Activated B cell treated with CpG ODN at 0.5 μM for 24 hours (primary cell): ENCODE measurements around the gene HGF. TPM values are rescaled to one million over a fixed set of nuclear protein-coding genes. Genes with fewer than 3 reads are reported as not detected.

Source experiments
- ATAC-seq: fragments of 200-7000 bp; cut with Tn5 transposase; one replicate; pipeline ENCODE4 v1.10.0; 2021; ENCODE audit warnings: low read depth, mild to moderate bottlenecking, moderate library complexity
- CTCF ChIA-PET: fragments of 350-600 bp; sonication (Branson Sonifier 250); formaldehyde crosslinking; loops from one replicate; lab custom pipeline; 2021; ENCODE audit warnings: antibody characterized with exemption; lab: Charles Lee
- POLR2A ChIA-PET: fragments of 350-600 bp; sonication (Branson Sonifier 250); formaldehyde crosslinking; loops from one replicate; lab custom pipeline; 2021; ENCODE audit warnings: antibody characterized with exemption; lab: Charles Lee
- DNase-seq: peaks from one replicate; pipeline ENCODE4 v3.0.0; 2022
- H3K27ac Mint-ChIP-seq: one replicate; pipeline ENCODE4 v1.8.0; 2020; ENCODE audit warnings: mixed read lengths
- H3K27me3 Mint-ChIP-seq: one replicate; pipeline ENCODE4 v1.8.0; 2021; ENCODE audit warnings: mixed read lengths
- H3K36me3 Mint-ChIP-seq: one replicate; pipeline ENCODE4 v1.8.0; 2021; ENCODE audit warnings: low read depth, mixed read lengths
- H3K4me1 Mint-ChIP-seq: one replicate; pipeline ENCODE4 v1.8.0; 2021; ENCODE audit warnings: mixed read lengths
- H3K4me3 Mint-ChIP-seq: one replicate; pipeline ENCODE4 v1.8.0; 2020; ENCODE audit warnings: mild to moderate bottlenecking, mixed read lengths
- H3K9me3 Mint-ChIP-seq: one replicate; pipeline ENCODE4 v1.8.0; 2020; ENCODE audit warnings: mixed read lengths
- intact Hi-C: fragments of 100-400 bp; cut with micrococcal nuclease; formaldehyde crosslinking; loops from one replicate; pipeline ENCODE4 v1.15.1; 2024
- total RNA-seq: library from RNA; stranded (reverse); gene quantifications from 2 replicates; pipeline ENCODE4 v1.2.3, GENCODE V29; 2022
- TF ChIP-seq, protein P1 (sequence below): fragments of 200-600 bp; IDR thresholded peaks from one replicate; pipeline ENCODE4 v1.8.0; 2022; ENCODE audit warnings: antibody characterized with exemption, mild to moderate bottlenecking

Gene HGF
- total RNA-seq, 1 donor from 2014 or later: not detected

DNA sequence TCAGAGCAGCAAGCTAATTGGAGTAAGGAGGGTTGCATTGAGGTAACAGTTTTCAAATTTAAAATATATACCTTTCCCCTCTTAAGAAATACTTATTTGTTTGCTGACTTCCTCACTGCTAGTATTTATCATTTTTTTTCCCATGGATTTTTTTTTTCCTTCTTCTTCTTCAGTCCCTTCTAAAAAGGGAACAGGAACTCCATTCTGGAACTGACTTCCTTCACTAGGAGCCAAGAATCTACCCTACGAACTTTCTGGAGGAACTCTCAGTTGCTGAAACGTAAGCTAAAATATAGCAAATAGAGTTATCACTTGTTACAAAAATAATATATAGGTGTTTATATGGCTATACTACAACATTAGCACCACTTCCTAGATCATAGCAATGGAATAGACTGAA lies 95.4 kb downstream of the HGF start:
- Mint-ChIP-seq H3K4me1 (no peaks in the 10 kb centered on the region), H3K4me3 (no peak overlapping the region), H3K36me3 (no peaks in the 10 kb centered on the region), H3K27me3 (no peaks in the 10 kb centered on the region), H3K9me3 (no peaks in the 10 kb centered on the region), H3K27ac (no peak overlapping the region)
- CTCF ChIA-PET: no interaction called here
- ATAC-seq: no peak
- intact Hi-C loops: loop anchor here (2.0 kb wide), 1 partner anchor 14 kb away; no protein-coding TSS in a partner anchor
- TF ChIP-seq, protein P1, sequence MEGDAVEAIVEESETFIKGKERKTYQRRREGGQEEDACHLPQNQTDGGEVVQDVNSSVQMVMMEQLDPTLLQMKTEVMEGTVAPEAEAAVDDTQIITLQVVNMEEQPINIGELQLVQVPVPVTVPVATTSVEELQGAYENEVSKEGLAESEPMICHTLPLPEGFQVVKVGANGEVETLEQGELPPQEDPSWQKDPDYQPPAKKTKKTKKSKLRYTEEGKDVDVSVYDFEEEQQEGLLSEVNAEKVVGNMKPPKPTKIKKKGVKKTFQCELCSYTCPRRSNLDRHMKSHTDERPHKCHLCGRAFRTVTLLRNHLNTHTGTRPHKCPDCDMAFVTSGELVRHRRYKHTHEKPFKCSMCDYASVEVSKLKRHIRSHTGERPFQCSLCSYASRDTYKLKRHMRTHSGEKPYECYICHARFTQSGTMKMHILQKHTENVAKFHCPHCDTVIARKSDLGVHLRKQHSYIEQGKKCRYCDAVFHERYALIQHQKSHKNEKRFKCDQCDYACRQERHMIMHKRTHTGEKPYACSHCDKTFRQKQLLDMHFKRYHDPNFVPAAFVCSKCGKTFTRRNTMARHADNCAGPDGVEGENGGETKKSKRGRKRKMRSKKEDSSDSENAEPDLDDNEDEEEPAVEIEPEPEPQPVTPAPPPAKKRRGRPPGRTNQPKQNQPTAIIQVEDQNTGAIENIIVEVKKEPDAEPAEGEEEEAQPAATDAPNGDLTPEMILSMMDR: no peak
- DNase-seq: no peak
- POLR2A ChIA-PET: no interaction called here

DNA sequence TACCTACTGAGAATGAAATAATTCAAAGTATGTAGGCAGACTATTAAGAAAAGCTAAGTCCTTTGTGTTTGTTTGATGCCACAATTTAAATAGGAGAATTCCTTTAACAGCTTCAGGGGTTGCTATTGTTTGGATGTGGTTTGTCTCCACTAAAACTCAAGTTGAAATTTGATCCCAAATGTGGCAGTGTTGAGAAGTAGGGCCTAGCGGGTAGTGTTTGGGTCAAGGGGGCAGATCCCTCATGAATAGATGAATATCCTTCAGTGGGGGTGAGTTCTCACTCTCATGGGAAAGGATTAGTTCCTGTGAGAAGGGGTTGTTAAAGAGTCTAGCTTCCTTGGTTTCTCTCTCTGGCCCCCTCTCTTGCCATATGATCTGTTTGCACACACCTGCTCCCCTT lies 97.0 kb downstream of the HGF start:
- Mint-ChIP-seq H3K4me3 (no peak overlapping the region), H3K27ac (no peak overlapping the region), H3K27me3 (no peaks in the 10 kb centered on the region), H3K9me3 (no peaks in the 10 kb centered on the region), H3K4me1 (no peaks in the 10 kb centered on the region), H3K36me3 (no peaks in the 10 kb centered on the region)
- DNase-seq (no peak), ATAC-seq (no peak)
- ChIA-PET POLR2A (no interaction called here), CTCF (no interaction called here)
- TF ChIP-seq, protein P1: no peak
- intact Hi-C loops: no loop called here

DNA sequence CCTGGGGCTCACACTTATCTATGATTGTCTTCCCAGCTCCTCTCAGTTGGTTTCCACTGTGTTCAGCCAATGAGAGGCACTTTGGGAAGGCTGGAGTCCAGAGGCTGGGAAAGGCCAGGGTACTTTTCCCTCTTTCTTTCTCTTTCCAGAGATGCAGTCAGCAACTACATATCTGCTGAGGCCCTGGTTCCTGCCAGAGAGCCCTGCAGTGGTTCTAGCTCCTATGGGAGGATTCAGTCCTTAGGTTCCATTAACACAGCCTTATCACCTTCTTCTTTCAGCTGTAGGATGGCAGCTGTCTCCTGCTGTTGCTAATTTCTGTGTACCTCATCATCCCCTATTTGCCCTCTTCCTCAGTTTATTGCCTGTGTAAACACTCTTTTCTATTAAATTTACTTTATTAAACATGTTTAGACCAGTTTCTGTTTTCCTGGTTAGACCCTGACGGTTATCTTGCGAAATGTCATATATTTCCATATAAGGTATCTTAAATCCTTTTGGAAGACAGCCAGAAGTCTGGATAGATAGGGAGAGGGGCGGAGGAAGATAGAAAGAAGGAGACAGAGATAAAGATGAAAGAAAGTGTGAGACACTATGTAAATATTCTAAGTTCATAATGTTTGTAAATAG lies 100.3 kb downstream of the HGF start:
- H3K4me1 Mint-ChIP-seq: no peaks in the 10 kb centered on the region
- DNase-seq (no peak), ATAC-seq (no peak)
- H3K36me3 Mint-ChIP-seq: no peaks in the 10 kb centered on the region
- intact Hi-C loops: no loop called here
- CTCF ChIA-PET: no interaction called here
- H3K27ac Mint-ChIP-seq: no peak overlapping the region
- TF ChIP-seq, protein P1: no peak
- POLR2A ChIA-PET: no interaction called here
- no peak overlapping the region for H3K4me3 Mint-ChIP-seq
- no peaks in the 10 kb centered on the region for H3K9me3 Mint-ChIP-seq
- H3K27me3 Mint-ChIP-seq: no peaks in the 10 kb centered on the region

DNA sequence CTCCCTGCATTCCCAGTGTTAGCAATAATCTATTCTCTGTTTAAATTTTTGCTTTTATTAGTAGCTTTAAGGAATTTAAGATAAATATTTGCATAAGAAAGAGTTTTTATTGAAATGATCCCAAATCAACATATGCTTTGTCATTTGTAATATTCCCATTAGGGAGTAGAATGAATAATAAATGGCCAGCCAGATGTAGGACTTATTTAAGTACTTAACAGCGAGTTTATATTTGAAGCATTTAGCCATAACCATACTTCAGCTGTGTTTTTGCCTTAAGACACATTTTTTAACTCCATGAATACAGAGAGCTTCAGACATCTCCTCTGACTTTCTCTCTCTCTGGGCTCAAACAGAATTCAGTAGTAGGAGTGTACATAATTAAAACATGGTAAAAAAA lies 103.6 kb downstream of the HGF start:
- no peak for ATAC-seq
- Mint-ChIP-seq H3K4me3 (no peak overlapping the region), H3K27ac (no peak overlapping the region), H3K36me3 (no peaks in the 10 kb centered on the region), H3K4me1 (no peaks in the 10 kb centered on the region), H3K27me3 (no peaks in the 10 kb centered on the region), H3K9me3 (no peaks in the 10 kb centered on the region)
- DNase-seq: no peak
- POLR2A ChIA-PET: no interaction called here
- intact Hi-C loops: no loop called here
- TF ChIP-seq, protein P1: no peak
- CTCF ChIA-PET: no interaction called here

DNA sequence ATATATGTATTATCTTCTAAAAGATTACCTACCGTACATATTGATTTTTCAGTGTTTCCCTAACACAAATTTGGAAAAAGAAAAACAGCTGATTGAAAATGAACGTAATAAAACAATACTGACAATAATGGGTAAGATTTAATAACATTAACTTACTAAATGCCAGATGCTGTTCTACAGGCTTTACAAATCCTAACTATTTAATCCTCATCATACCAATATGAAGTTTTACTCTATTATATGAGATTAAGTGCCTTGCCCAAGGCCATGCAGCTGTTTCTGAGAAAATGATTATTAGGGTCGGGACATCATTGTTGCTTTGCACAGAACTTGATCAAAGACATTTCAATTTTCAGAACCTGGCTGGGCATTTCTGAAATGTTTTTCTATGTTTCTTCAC lies 104.6 kb downstream of the HGF start:
- no peak overlapping the region for H3K4me3 Mint-ChIP-seq
- no peak overlapping the region for H3K27ac Mint-ChIP-seq
- DNase-seq (no peak), ATAC-seq (no peak)
- intact Hi-C loops: no loop called here
- TF ChIP-seq, protein P1: no peak
- ChIA-PET POLR2A (no interaction called here), CTCF (no interaction called here)
- H3K4me1 Mint-ChIP-seq: no peaks in the 10 kb centered on the region
- H3K9me3 Mint-ChIP-seq: no peaks in the 10 kb centered on the region
- H3K36me3 Mint-ChIP-seq: no peaks in the 10 kb centered on the region
- no peaks in the 10 kb centered on the region for H3K27me3 Mint-ChIP-seq
